Ascending aorta (tissue), 2 donors: Measurements from ENCODE around the gene SFTPB. TPM values are rescaled to one million over a fixed set of nuclear protein-coding genes. Genes with fewer than 3 reads are reported as not detected.

ENCODE experiments used
- DNase-seq, 2 donors: peaks; one replicate each; pipeline ENCODE4 v3.0.0-alpha.2; 2019; ENCODE audit warnings: low spot score in 2 of 2
- H3K27ac ChIP-seq, 2 donors: fragments of 200-600 bp; sonication (generic); one replicate each; pipeline ENCODE4 v1.5.1; 2016 to 2017; ENCODE audit warnings: mild to moderate bottlenecking in 1 of 2
- H3K27me3 ChIP-seq: fragments of 200-600 bp; sonication (generic); one replicate; pipeline ENCODE4 v1.5.1; 2017
- H3K36me3 ChIP-seq, 2 donors: fragments of 200-600 bp; sonication (generic); one replicate each; pipeline ENCODE4 v1.5.1; 2016
- H3K4me1 ChIP-seq, 2 donors: fragments of 200-600 bp; sonication (generic); one replicate each; pipeline ENCODE4 v1.5.1; 2016 to 2017; ENCODE audit warnings: mild to moderate bottlenecking in 1 of 2
- H3K4me3 ChIP-seq, 2 donors: fragments of 200-600 bp; sonication (generic); one replicate each; pipeline ENCODE4 v1.5.1; 2016 to 2017; ENCODE audit warnings: mild to moderate bottlenecking in 1 of 2
- H3K9me3 ChIP-seq, 2 donors: fragments of 200-600 bp; sonication (generic); one replicate each; pipeline ENCODE4 v1.5.1; 2016
- intact Hi-C: fragments of 100-400 bp; cut with DNase I; formaldehyde crosslinking; loops from one replicate; pipeline ENCODE4 v1.15.1; 2023
- total RNA-seq: library from RNA; depleted of rRNA; stranded (reverse); fragments of >200 nt; gene quantifications from one replicate; pipeline ENCODE4 v1.1.0, GENCODE V29; 2016
- TF ChIP-seq, protein P1 (sequence below), 3 experiments: fragments of 200-600 bp in 2 of 3; fragments of 450-650 bp in 1 of 3; sonication (generic) in 2 of 3; IDR thresholded peaks; one replicate each; pipeline ENCODE4 v1.5.1; 2016 to 2019; ENCODE audit warnings: antibody characterized with exemption in 3 of 3, mild to moderate bottlenecking in 1 of 3, moderate library complexity in 1 of 3

SFTPB gene
- total RNA-seq, 1 donor from 2014 or later: not detected

DNA sequence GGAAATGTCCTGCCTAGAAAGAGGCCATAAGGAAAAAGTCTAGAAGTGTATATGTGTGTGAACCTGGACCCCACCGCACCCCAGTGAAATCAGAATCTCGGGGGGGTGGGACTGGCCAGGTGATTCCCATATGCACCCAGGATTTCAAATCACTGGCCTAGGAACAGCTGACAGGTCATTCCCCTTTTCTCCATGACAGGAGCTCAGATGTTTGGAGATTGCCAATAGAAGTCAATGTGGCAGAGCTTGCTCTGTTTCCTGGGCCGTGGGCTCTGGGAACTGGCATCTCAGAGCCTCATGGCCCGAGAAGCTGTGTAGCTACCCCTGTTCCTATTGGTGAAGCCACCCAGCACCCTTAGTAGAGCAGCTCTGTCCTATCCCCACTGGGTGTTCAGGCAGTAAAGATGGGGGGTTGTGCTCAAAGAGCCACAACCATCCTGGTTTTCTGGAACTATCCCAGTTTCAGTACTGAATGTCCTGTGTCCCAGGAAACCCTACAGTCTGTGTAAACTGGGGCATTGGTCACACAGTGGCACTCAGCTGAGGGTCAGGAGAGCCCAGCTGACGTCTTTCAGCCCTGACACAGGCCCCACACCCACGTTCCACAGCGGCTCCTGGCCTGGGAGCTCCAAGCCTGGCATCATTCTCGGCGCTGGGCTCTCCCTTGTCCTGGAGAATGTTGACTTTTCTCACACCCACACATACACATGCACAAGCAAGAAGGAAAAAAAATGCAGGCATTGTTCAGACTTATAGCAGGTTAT is 45.0 kb upstream of the SFTPB start:
- H3K4me1 ChIP-seq: peaks cover 0 to 9% of the 10 kb centered on the region in 2 donors
- no peak overlapping the region for H3K4me3 ChIP-seq
- no peaks in the 10 kb centered on the region for H3K27me3 ChIP-seq
- DNase-seq: peak in 1 of 2 donors; percentile 79
- peak overlapping the region; percentile 65 to 71 for H3K27ac ChIP-seq
- intact Hi-C loops: no loop called here
- H3K36me3 ChIP-seq: no peaks in the 10 kb centered on the region
- TF ChIP-seq, protein P1, sequence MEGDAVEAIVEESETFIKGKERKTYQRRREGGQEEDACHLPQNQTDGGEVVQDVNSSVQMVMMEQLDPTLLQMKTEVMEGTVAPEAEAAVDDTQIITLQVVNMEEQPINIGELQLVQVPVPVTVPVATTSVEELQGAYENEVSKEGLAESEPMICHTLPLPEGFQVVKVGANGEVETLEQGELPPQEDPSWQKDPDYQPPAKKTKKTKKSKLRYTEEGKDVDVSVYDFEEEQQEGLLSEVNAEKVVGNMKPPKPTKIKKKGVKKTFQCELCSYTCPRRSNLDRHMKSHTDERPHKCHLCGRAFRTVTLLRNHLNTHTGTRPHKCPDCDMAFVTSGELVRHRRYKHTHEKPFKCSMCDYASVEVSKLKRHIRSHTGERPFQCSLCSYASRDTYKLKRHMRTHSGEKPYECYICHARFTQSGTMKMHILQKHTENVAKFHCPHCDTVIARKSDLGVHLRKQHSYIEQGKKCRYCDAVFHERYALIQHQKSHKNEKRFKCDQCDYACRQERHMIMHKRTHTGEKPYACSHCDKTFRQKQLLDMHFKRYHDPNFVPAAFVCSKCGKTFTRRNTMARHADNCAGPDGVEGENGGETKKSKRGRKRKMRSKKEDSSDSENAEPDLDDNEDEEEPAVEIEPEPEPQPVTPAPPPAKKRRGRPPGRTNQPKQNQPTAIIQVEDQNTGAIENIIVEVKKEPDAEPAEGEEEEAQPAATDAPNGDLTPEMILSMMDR (IDR thresholded peaks at IDR 0.05): no peak
- H3K9me3 ChIP-seq: no peaks in the 10 kb centered on the region

DNA sequence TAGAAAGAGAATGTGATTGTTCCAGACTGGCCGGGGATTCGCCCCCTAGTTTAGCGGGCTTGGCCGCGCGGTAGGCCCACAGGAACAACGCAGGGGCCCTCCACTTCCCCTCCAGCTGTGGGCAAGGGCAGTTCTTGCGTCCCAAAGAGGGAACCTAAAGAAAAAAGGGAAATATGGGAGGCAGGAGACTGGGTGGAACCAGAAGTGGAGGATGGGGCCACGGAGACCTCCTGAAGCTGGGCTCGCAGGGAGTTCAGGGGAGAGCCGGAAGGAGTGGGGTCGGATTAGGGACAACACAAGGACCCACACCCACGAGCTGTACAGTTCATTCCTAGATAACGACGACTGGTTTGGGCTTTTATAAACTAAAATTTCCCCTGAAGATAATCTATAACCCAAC is 44.3 kb upstream of the SFTPB start:
- peaks cover 0 to 9% of the 10 kb centered on the region in 2 donors for H3K4me1 ChIP-seq
- DNase-seq: no peak
- peak overlapping the region; percentile 65 to 71 for H3K27ac ChIP-seq
- no peaks in the 10 kb centered on the region for H3K9me3 ChIP-seq
- H3K27me3 ChIP-seq: no peaks in the 10 kb centered on the region
- no peaks in the 10 kb centered on the region for H3K36me3 ChIP-seq
- intact Hi-C loops: no loop called here
- no peak overlapping the region for H3K4me3 ChIP-seq
- TF ChIP-seq, protein P1 (IDR thresholded peaks at IDR 0.05): no peak

GRCh38 chr2:85711578-85712060 is 43.6 kb upstream of the SFTPB start:
- Histone ChIP-seq H3K4me3 (no peak overlapping the region), H3K9me3 (no peaks in the 10 kb centered on the region), H3K4me1 (peaks cover 0 to 12% of the 10 kb centered on the region in 2 donors), H3K27me3 (no peaks in the 10 kb centered on the region), H3K36me3 (no peaks in the 10 kb centered on the region), H3K27ac (peak overlapping the region; percentile 70 to 71)
- intact Hi-C loops: no loop called here
- TF ChIP-seq, protein P1 (IDR thresholded peaks at IDR 0.05): no peak
- no peak for DNase-seq

GRCh38 chr2:85710687-85711577 is 42.9 kb upstream of the SFTPB start:
- Histone ChIP-seq H3K36me3 (no peaks in the 10 kb centered on the region), H3K4me3 (no peak overlapping the region), H3K27me3 (no peaks in the 10 kb centered on the region), H3K27ac (peak overlapping the region; percentile 70 to 71), H3K4me1 (peaks cover 0 to 17% of the 10 kb centered on the region in 2 donors), H3K9me3 (no peaks in the 10 kb centered on the region)
- no peak for DNase-seq
- TF ChIP-seq, protein P1 (IDR thresholded peaks at IDR 0.05): no peak
- intact Hi-C loops: no loop called here

DNA sequence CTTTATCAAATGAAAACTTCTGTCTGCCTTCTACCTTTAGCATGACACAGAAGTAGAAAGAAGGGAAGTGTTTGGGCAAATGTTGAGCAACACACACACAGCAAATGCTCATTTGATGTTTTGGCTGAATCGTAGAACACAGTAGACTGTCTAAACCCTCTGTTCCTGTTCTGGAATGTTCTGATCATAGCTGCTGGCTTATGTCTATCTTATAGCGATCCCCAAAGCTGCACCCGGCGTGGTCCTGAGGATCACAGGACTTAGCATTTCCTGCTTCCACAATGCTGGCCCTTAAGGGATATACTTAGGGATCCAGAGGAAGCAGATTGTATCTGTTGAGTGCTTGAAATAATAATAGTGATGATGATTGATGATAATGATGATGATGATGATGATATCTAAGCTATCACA is 41.4 kb upstream of the SFTPB start:
- intact Hi-C loops: no loop called here
- H3K27ac ChIP-seq: peak overlapping the region; percentile 68 to 70
- H3K4me1 ChIP-seq: peaks cover 0 to 24% of the 10 kb centered on the region in 2 donors
- TF ChIP-seq, protein P1 (IDR thresholded peaks at IDR 0.05): no peak
- no peaks in the 10 kb centered on the region for H3K36me3 ChIP-seq
- no peaks in the 10 kb centered on the region for H3K27me3 ChIP-seq
- H3K4me3 ChIP-seq: no peak overlapping the region
- DNase-seq: no peak
- no peaks in the 10 kb centered on the region for H3K9me3 ChIP-seq
